GM12872 (cell line): Measurements from ENCODE around the gene TNIP1.

Experiments used
- TF ChIP-seq, protein P1 (sequence below): IDR thresholded peaks from 3 replicates; pipeline ENCODE4 v1.5.1; 2011; ENCODE audit warnings: low read depth, mild to moderate bottlenecking, low read length, moderate library complexity; ENCODE audit not compliant: insufficient read depth

The TNIP1 gene

DNA sequence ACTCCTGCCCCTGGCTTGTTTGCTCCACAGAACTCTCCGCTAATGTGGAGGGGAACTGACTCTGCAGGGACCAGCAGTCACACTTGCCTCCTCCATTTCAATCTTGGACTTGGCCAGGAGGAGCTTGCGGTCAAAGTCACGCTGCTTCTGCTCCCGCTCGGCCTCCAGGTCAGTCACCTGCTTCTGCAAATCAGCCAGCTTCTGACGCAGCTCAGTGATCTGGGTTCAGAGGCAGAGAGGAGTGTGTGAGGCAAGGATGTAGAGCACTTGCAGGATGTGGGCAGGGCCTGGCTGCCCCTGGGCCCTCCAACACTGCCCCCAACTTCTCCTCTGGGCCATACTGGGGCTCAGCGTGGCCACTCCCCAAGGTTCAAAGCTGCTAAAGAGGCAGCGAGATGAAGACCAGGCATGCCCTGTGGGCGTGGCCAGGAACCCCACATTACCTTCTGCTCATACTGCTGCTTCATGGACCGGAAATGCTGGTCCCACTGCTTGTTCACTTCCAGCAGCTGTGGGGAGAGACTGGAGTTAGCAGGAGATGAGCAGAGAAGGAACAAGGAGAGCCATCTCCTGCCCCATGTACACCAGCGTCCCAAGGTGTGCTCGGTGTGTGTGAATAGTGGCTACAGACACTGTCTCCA is 38.3 kb downstream of the TNIP1 start:
- TF ChIP-seq, protein P1, sequence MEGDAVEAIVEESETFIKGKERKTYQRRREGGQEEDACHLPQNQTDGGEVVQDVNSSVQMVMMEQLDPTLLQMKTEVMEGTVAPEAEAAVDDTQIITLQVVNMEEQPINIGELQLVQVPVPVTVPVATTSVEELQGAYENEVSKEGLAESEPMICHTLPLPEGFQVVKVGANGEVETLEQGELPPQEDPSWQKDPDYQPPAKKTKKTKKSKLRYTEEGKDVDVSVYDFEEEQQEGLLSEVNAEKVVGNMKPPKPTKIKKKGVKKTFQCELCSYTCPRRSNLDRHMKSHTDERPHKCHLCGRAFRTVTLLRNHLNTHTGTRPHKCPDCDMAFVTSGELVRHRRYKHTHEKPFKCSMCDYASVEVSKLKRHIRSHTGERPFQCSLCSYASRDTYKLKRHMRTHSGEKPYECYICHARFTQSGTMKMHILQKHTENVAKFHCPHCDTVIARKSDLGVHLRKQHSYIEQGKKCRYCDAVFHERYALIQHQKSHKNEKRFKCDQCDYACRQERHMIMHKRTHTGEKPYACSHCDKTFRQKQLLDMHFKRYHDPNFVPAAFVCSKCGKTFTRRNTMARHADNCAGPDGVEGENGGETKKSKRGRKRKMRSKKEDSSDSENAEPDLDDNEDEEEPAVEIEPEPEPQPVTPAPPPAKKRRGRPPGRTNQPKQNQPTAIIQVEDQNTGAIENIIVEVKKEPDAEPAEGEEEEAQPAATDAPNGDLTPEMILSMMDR = no peak

DNA sequence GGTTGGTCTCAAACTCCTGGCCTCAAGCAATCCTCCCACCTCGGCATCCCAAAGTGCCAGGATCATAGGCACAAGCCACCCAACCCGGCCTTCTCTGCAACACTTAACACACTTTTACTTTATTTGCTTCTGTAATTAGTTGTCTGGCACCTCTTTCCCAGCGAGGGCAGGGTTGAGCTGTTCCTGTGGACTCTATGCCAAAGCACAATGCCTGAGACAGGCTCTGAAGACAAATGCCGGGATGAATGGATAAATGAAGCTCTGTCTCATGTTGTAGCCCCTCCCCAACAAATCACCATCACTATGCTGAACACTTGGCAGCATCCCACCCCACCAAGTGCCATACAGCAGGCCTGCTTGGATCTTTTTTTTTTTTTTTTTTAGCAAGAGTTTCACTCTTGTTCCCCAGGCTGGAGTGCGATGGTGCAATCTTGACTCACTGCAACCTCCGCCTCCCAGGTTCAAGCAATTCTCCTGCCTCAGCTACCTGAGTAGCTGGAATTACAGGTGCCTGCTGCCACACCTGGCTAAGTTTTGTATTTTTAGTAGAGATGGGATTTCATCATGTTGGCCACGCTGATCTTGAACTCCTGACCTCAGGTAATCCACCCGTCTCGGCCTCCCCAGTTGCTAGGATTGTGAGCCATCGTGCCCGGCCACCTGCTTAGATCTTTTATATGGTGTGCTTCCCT is 39.1 kb downstream of the TNIP1 start:
- TF ChIP-seq, protein P1 = no peak

DNA sequence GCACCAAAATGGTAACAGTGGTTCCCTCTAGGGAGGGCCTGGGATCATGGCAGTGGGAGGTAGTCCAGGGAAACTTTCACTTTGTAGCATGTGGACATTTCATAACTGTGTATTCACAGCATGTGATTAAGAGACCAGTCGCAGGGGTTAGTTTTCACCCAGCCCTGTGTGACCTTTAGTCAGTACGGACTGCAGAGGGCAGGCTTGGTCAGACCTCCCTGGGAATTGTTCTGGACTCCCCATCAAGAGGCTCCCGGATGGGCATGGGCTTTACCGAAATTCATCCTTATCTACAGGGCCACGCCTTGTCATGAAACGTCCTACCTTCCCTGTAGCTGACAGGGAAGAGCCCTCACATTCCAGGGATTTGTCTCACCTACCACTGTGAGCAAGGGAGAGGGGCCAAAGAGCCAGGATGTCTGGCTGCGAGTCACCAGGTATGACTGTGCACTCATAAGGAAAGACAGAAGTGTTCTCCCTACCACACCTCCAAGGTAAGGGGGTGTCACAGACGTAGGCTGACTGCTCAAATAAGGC is 40.6 kb downstream of the TNIP1 start:
- TF ChIP-seq, protein P1 = no peak

DNA sequence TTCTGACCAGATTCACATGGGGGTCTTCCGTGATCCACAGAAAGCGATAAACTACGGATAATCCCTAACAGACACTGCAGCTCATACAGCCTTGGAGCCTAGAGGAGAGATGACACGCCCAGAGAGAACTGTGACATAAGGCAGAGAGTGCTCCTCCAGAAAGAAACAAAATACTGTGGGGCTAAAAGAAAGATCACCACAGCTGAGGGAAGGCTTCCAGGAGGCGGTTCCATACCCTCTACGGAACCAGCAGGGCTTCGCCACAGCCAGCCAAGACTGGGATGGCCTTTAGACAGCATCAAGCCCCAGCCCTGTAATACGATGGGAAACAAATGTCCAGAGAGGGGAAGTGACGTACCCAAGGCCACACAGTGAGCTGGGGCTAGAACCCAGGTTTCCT is 41.2 kb downstream of the TNIP1 start:
- TF ChIP-seq, protein P1 = no peak

DNA sequence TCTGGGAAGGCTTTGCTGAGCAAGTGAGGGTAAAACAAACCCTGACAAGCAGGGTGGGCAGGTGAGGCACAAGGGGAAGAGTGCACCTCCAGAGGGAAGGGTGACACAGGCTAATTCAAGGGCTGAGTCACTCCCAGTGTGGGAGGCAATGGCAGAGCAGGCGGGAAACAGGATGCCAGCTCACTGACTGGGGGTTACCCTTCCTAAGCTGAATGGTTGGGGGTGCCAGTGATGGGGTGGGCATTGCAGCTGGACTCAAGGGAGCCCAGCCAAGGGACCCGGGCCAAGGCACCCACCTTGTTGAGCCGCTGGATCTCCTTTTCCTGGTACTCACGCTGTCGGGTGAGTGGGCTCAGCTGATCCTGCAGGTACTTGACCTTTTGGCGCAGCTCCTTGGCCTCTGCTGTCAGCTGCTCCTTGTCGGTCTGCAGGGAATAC is 42.0 kb downstream of the TNIP1 start:
- TF ChIP-seq, protein P1 = no peak

DNA sequence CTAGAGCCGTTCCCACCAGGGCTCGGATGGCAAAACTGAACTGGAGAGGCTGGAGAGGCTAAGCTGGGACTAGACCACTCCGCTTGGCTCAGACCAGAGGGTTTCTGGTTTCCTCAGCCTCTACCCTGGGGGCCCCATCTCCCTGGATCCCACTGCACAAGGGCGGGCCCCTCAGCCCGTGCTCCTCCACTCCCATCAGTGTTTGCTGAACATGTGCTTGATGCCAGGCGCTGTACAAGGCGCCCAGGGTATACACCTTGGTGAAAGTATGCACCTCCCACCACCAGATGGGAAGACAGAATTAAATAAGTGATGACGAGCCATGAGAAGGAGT is 42.5 kb downstream of the TNIP1 start:
- TF ChIP-seq, protein P1 = no peak

DNA sequence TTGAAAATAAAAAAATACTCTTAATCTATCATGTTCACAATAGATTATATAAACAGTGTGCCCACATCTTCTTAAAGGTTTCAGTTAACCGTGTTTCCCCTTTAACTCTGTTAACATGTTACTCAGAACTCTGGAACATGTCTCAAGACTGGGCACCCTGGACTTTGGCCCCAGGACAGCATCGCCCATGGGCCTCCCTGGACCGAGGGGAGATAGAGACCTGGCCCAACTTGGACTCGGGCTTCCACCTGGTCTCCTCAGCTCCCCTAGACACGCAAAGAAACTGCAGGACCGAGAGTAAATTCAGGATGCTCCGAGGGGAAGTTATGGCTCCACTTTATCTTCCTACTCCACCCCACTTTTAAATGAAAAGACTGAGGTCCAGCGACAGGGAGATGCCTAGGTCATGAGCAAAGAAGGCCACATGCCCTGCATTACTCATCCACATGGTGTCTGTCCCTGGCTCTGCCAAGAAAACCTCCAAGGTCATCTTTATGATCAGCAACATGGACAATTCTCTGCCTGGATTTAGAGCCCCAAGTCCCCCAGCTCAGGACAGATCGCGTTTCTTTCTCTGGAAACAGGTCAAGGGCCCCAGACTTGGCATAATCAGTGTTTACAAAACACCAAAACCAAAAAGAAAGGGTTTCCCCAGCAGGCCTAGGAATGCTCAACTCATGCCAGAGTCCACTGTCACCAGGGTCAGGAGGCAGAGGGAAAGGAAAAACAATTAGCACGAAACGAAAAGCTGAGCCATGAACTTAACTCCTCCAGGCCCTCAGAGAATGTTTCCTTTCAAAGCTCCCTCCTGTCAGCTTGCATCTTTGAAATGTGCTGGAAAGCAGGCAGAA is 43.0 kb downstream of the TNIP1 start:
- TF ChIP-seq, protein P1 = no peak
